Epithelial cell of prostate (primary cell): ENCODE data around the gene HMCN2.
"Not testable (repeated sequence)": the region's sequence is repeated elsewhere in the genome, so short reads cannot be mapped to it uniquely, and the experiment has no call there.

Source experiments
- DNase-seq: peaks from one replicate; pipeline ENCODE4 v3.0.0-alpha.2; 2011; ENCODE audit warnings: low read depth, low spot score
- H3K27ac ChIP-seq: fragments of 450-650 bp; 2 replicates; pipeline ENCODE4 v1.5.1; 2017; ENCODE audit warnings: mild to moderate bottlenecking

The HMCN2 gene

GRCh38 chr9:130327070-130327780, 61.7 kb downstream of the HMCN2 start:
- no peak for DNase-seq
- H3K27ac ChIP-seq: no peak overlapping the region

GRCh38 chr9:130327781-130328348, 62.3 kb downstream of the HMCN2 start:
- DNase-seq: no peak
- H3K27ac ChIP-seq: no peak overlapping the region

GRCh38 chr9:130328349-130328801, 62.8 kb downstream of the HMCN2 start:
- no peak overlapping the region for H3K27ac ChIP-seq
- no peak for DNase-seq

GRCh38 chr9:130329061-130329460, 63.5 kb downstream of the HMCN2 start:
- no peak overlapping the region for H3K27ac ChIP-seq
- no peak for DNase-seq

GRCh38 chr9:130330202-130330862, 64.8 kb downstream of the HMCN2 start:
- no peak overlapping the region for H3K27ac ChIP-seq
- DNase-seq: peak; percentile 5

- H3K27ac ChIP-seq: no peak overlapping the region
- DNase-seq: no peak
Observed at GRCh38 chr9:130331061-130331460, 65.5 kb downstream of the HMCN2 start.

GRCh38 chr9:130331573-130331972, 66.0 kb downstream of the HMCN2 start:
- DNase-seq: no peak
- no peak overlapping the region for H3K27ac ChIP-seq

GRCh38 chr9:130332384-130332926, 66.9 kb downstream of the HMCN2 start:
- no peak overlapping the region for H3K27ac ChIP-seq
- no peak for DNase-seq

DNA sequence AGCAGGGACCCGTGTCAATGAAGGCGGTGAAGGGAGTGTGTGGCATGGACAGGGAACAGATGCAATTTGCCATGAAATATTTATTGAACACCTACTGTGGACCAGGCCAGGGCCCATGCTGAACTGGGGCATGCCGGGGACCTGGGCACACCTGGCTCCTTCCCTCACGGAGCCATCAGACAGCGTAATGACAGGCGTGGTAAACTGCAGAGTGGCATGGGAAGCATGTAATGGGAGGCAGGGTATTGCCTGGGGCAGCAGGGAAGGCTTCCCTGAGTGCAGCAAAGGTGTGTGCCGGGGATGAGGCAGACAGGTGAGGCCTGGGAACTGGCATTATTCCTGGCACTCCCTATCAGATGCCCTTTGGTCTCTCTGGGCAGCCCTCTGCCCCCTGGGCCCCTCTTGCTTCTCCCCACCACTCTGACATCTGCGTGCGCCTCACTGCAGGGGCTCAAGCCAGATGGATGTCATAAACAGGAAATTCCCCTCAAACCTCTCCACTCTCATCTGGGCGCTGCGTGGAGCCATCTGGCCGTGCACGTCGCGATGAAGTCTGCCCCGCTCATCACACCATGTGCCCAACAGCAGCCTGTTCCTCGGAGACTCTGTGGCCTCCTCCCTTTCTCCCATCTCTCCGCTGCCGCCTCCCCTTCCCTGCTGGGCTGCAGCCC, 67.6 kb downstream of the HMCN2 start:
- no peak overlapping the region for H3K27ac ChIP-seq
- no peak for DNase-seq

GRCh38 chr9:130333712-130334062, 68.1 kb downstream of the HMCN2 start:
- H3K27ac ChIP-seq: no peak overlapping the region
- DNase-seq: no peak

GRCh38 chr9:130334915-130335314, 69.4 kb downstream of the HMCN2 start:
- no peak overlapping the region for H3K27ac ChIP-seq
- no peak for DNase-seq

GRCh38 chr9:130336027-130336610, 70.6 kb downstream of the HMCN2 start:
- H3K27ac ChIP-seq: no peak overlapping the region
- no peak for DNase-seq

DNA sequence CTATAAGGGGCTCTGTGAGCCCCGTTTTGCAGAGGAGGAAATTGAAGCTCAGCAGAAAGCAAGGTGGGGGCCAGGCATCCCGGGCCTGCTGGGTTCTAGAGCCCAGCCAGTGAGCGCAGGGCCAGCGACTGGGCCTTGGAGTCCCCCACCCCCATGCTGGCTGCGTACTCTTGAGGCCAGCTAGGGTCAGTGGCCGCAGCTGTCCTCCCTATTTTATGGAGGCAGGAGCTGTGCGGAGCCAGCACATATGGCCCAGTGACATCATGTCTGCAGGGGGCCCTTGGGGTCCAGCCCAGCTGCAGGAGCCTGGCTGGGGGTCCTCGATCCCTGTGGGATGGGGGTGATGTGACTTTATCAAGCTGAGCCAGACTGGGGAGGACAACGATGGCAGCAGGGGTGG, 71.3 kb downstream of the HMCN2 start:
- DNase-seq: no peak
- H3K27ac ChIP-seq: no peak overlapping the region

DNA sequence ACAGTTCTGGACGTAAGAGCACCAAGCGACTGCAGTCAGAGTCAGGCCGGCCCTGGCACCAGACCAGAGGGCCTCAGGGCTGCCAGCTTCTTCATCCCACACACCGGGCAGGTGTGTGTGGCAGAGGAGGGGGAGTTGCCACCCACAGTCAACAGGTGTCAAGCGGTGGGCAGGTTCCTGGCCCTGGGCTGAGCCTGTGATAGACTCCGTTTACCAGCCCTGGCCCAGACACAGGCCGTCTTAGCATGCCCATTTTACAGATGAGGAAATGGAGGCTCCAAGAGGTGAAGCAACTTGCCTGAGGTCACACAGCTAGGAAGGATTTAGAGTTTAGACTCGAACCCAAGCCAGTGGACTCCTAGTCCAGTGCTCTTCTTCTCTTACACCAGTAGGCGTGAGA, 71.8 kb downstream of the HMCN2 start:
- no peak for DNase-seq
- H3K27ac ChIP-seq: no peak overlapping the region

GRCh38 chr9:130337784-130338380, 72.3 kb downstream of the HMCN2 start:
- DNase-seq: no peak
- H3K27ac ChIP-seq: no peak overlapping the region

GRCh38 chr9:130338891-130339290, 73.3 kb downstream of the HMCN2 start:
- not testable (repeated sequence) for DNase-seq

GRCh38 chr9:130339306-130339705, 73.7 kb downstream of the HMCN2 start:
- DNase-seq: no peak

More at GRCh38 chr9:130338891-130339290, 73.3 kb downstream of the HMCN2 start:
- H3K27ac ChIP-seq: not testable (repeated sequence)

DNA sequence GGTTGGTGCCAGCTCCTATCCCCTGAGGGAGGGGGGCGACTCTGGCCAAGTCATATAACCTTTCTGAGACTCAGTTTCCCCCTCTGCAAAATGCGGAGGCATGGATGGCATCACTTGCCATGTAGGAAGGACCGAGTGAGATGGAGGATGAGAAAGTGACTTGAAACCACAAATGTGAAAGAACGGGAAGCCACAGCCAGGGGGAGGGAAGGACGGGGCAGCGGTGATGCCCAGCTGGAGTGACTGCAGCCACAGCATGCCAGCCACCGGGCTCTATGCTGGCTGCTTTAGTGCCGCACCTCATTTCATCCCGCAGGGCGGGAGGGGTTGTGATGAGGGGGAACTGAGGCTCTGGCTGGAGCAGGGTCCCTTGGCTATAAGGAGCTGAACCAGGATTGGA, 74.5 kb downstream of the HMCN2 start:
- H3K27ac ChIP-seq: no peak overlapping the region
- no peak for DNase-seq

More at GRCh38 chr9:130339306-130339705, 73.7 kb downstream of the HMCN2 start:
- no peak overlapping the region for H3K27ac ChIP-seq

- DNase-seq, H3K27ac ChIP-seq: not testable (repeated sequence)
Observed at GRCh38 chr9:130340557-130340956, 75.0 kb downstream of the HMCN2 start.

- DNase-seq: no peak
Observed at GRCh38 chr9:130341128-130341527, 75.6 kb downstream of the HMCN2 start.

More at GRCh38 chr9:130341128-130341527, 75.6 kb downstream of the HMCN2 start:
- H3K27ac ChIP-seq: no peak overlapping the region
